ENCODE data around the gene CYP27B1. TPM values are rescaled to one million over a fixed set of nuclear protein-coding genes. Genes with fewer than 3 reads are reported as not detected.

The CYP27B1 gene
- total and polyA plus RNA-seq, 8 donors: 0.58 to 4.7 (median 1.5) TPM

DNA sequence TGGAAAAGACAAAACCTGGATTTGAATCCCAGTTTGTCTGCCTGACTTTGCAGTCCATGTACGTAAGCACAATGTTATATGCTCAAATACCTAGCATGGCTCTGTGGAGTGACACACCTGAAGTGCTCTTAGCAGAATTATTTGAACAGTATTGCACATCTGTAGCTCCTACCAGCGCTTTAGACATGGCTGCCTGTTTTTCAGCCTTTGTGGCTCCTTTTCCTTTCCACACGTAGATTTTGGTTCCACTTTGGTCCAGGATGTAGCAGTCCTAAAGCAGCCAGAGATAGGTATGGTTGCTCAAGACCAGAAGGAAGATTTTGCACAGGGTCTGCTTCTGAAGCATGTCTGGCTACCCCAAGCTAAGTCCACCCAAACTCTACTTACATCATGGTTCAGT, 42.5 kb upstream of the CYP27B1 start:
- Histone ChIP-seq H3K36me3 (peaks cover 0 to 83% of the 10 kb centered on the region in 2 donors), H3K4me1 (peaks cover 0 to 8% of the 10 kb centered on the region in 2 donors), H3K27me3 (no peaks in the 10 kb centered on the region), H3K9me3 (no peaks in the 10 kb centered on the region), H3K27ac (no peak overlapping the region), H3K4me3 (no peak overlapping the region)
- TF ChIP-seq, protein P1, sequence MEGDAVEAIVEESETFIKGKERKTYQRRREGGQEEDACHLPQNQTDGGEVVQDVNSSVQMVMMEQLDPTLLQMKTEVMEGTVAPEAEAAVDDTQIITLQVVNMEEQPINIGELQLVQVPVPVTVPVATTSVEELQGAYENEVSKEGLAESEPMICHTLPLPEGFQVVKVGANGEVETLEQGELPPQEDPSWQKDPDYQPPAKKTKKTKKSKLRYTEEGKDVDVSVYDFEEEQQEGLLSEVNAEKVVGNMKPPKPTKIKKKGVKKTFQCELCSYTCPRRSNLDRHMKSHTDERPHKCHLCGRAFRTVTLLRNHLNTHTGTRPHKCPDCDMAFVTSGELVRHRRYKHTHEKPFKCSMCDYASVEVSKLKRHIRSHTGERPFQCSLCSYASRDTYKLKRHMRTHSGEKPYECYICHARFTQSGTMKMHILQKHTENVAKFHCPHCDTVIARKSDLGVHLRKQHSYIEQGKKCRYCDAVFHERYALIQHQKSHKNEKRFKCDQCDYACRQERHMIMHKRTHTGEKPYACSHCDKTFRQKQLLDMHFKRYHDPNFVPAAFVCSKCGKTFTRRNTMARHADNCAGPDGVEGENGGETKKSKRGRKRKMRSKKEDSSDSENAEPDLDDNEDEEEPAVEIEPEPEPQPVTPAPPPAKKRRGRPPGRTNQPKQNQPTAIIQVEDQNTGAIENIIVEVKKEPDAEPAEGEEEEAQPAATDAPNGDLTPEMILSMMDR (IDR thresholded peaks at IDR 0.05): no peak
- intact Hi-C loops (cut with DNase I): no loop called here
- DNase-seq (no peak), ATAC-seq (no peak)

DNA sequence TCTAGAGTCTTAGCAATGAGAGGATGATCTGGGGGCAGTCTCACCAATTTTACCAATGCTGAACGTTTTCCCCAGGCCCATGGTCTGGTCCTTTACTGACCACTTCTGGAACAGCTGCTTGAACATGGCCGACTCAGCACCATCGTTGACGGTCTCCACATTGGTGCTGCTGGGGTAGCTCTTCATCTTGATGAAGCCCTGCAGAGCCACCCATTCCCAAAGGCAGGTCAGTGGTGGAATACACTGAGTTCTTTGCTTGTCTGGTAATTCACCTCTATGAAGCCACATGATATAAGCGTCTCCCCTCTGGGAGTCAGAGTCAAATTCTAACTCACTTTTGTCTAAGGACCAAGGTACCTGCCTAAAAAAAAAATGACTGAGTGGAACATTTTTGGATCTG, 41.5 kb upstream of the CYP27B1 start:
- Histone ChIP-seq H3K9me3 (no peaks in the 10 kb centered on the region), H3K36me3 (peaks cover 0 to 90% of the 10 kb centered on the region in 2 donors), H3K4me1 (peaks cover 0 to 8% of the 10 kb centered on the region in 2 donors), H3K4me3 (no peak overlapping the region), H3K27me3 (no peaks in the 10 kb centered on the region), H3K27ac (no peak overlapping the region)
- TF ChIP-seq, protein P1 (IDR thresholded peaks at IDR 0.05): no peak
- intact Hi-C loops (cut with DNase I): no loop called here
- DNase-seq (no peak), ATAC-seq (no peak)

DNA sequence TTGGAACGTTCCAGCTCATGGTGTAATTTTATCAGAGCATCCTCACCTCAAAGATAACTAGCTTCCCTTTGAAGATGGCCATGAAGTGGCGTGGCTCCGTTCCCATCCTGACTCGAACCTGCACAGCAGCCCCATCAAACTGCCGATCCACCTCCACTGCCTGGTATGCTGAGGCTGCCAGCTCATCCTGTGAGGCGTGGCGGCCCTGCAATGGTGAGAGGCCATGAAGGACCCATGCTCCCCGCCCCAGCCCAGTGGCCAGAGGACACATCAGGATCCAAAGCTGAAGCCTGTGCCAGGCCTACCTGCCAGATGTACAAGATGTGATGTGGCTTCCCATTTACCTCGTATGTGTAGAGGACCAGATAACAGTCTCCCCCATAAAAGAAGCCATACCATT, 40.4 kb upstream of the CYP27B1 start:
- Histone ChIP-seq H3K27me3 (no peaks in the 10 kb centered on the region), H3K36me3 (peaks cover 0 to 90% of the 10 kb centered on the region in 2 donors), H3K27ac (no peak overlapping the region), H3K9me3 (no peaks in the 10 kb centered on the region), H3K4me3 (no peak overlapping the region), H3K4me1 (peaks cover 0 to 8% of the 10 kb centered on the region in 2 donors)
- ATAC-seq (no peak), DNase-seq (no peak)
- TF ChIP-seq, protein P1 (IDR thresholded peaks at IDR 0.05): no peak
- intact Hi-C loops (cut with DNase I): no loop called here

DNA sequence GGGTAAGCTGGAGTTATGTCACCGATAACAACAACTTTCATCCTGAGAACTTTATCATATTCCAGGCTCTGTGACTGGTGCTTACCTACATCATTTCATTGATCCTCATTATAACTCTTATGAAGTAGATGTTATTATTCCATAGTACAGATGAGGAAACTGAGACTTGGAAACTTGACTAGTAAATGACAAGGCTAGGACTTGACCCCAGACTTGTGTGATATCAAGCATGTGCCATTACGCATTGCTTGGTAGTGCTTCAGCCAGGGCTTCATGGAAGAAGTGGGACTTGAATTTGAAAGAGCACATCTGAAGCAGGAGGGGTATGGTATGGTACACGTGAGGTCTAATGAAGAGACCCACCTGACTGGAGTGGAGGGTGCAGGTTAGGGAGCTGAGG, 39.8 kb upstream of the CYP27B1 start:
- ATAC-seq: no peak
- Histone ChIP-seq H3K27me3 (no peaks in the 10 kb centered on the region), H3K36me3 (peaks cover 0 to 92% of the 10 kb centered on the region in 2 donors), H3K27ac (no peak overlapping the region), H3K4me1 (peaks cover 0 to 8% of the 10 kb centered on the region in 2 donors), H3K9me3 (no peaks in the 10 kb centered on the region), H3K4me3 (no peak overlapping the region)
- DNase-seq: no peak
- TF ChIP-seq, protein P1 (IDR thresholded peaks at IDR 0.05): no peak
- intact Hi-C loops (cut with DNase I): no loop called here

DNA sequence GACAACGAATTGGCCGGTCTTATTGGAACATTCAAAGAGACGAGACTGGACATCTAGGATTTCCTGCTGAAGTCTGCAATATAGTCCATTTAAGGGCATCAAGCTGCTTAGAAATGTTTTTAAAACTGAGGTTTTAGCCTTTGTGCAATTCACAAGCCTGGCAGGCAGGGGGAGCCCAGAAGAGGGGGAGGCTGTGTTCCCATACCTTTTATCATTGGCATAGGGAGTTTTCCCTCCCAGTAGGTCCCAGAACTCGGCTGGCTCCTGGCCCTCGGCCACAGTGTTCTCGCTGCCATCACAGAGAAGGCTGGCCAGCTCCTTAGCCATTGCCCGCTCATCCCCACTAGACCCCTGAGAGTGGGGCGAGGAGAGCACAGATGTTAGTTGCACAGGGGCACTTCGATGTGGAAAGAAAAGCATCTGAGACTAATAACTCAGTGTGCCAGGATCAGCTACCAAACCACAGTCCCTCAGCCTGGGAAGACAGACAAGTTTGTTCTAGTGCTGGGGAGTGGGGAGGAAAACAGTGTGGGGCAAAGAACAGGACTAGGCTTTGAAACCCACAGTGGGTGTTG, 36.5 kb upstream of the CYP27B1 start:
- H3K4me3 ChIP-seq: no peak overlapping the region

More for the DNA sequence above, 36.5 kb upstream of the CYP27B1 start:
- TF ChIP-seq, protein P1 (IDR thresholded peaks at IDR 0.05): peak; percentile 57 to 65
- H3K9me3 ChIP-seq: no peaks in the 10 kb centered on the region
- H3K27ac ChIP-seq: no peak overlapping the region
- peaks cover 3 to 93% of the 10 kb centered on the region in 2 donors for H3K36me3 ChIP-seq
- H3K4me1 ChIP-seq: peaks cover 0 to 4% of the 10 kb centered on the region in 2 donors
- DNase-seq (peak in 1 of 4 donors; percentile 34), ATAC-seq (peak; percentile 79)
- H3K27me3 ChIP-seq: no peaks in the 10 kb centered on the region
- intact Hi-C loops (cut with DNase I): no loop called here
